ENCODE data around the gene MMRN1.

Gene MMRN1, protein sequence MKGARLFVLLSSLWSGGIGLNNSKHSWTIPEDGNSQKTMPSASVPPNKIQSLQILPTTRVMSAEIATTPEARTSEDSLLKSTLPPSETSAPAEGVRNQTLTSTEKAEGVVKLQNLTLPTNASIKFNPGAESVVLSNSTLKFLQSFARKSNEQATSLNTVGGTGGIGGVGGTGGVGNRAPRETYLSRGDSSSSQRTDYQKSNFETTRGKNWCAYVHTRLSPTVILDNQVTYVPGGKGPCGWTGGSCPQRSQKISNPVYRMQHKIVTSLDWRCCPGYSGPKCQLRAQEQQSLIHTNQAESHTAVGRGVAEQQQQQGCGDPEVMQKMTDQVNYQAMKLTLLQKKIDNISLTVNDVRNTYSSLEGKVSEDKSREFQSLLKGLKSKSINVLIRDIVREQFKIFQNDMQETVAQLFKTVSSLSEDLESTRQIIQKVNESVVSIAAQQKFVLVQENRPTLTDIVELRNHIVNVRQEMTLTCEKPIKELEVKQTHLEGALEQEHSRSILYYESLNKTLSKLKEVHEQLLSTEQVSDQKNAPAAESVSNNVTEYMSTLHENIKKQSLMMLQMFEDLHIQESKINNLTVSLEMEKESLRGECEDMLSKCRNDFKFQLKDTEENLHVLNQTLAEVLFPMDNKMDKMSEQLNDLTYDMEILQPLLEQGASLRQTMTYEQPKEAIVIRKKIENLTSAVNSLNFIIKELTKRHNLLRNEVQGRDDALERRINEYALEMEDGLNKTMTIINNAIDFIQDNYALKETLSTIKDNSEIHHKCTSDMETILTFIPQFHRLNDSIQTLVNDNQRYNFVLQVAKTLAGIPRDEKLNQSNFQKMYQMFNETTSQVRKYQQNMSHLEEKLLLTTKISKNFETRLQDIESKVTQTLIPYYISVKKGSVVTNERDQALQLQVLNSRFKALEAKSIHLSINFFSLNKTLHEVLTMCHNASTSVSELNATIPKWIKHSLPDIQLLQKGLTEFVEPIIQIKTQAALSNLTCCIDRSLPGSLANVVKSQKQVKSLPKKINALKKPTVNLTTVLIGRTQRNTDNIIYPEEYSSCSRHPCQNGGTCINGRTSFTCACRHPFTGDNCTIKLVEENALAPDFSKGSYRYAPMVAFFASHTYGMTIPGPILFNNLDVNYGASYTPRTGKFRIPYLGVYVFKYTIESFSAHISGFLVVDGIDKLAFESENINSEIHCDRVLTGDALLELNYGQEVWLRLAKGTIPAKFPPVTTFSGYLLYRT

GRCh38 chr4:89894649-89895550 is at the start of gene MMRN1:
Gene MMRN1 (plus strand): TSS chr4:89894854. CDS start chr4:89894972, 118 bp downstream.
- FAIRE-seq (no peak), DNase-seq (ENCODE audit: insufficient read length, low spot score) (no peak)
- TF ChIP-seq, protein P1, sequence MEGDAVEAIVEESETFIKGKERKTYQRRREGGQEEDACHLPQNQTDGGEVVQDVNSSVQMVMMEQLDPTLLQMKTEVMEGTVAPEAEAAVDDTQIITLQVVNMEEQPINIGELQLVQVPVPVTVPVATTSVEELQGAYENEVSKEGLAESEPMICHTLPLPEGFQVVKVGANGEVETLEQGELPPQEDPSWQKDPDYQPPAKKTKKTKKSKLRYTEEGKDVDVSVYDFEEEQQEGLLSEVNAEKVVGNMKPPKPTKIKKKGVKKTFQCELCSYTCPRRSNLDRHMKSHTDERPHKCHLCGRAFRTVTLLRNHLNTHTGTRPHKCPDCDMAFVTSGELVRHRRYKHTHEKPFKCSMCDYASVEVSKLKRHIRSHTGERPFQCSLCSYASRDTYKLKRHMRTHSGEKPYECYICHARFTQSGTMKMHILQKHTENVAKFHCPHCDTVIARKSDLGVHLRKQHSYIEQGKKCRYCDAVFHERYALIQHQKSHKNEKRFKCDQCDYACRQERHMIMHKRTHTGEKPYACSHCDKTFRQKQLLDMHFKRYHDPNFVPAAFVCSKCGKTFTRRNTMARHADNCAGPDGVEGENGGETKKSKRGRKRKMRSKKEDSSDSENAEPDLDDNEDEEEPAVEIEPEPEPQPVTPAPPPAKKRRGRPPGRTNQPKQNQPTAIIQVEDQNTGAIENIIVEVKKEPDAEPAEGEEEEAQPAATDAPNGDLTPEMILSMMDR (IDR thresholded peaks at IDR 0.05; ENCODE audit: insufficient read depth, missing control alignments), result no peak

DNA sequence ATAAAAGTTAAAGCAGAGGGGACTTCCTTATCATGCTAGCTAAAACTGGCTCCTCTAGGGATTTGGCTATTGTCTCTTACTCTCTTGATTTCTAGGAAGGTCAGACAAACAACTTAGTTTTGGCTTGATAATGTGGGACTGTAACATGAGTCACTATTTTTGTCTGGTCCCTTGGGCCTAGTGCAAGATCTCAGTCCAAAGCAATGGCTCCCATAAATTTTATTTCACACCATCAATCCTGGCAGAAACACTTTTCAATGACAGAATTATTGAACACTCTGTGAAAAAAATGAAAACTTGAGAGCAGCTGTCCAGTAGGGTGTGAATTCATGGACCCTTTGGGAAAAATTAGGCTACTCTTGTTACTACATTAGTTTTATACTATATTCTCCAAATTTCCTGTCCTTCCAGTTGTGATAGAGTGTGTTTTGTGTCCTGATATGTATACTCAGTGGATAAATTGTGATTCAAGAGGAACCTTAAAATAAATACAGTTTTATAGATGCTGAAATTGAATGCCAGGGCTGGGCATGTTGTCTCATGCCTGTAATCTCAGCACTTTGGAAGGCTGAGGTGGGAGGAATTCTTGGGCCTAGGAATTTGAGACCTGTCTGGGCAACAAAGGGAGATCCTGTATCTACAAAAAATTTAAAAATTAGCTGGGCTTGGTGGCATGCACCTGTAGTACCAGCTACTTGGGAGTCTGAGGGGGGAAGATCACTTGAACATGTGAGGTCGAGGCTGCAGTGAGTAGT is 46.9 kb upstream of the MMRN1 start:
- TF ChIP-seq, protein P1 (IDR thresholded peaks at IDR 0.05; ENCODE audit: insufficient read depth, missing control alignments), result no peak
- DNase-seq (ENCODE audit: insufficient read length, low spot score) (no peak), FAIRE-seq (no peak)

- DNase-seq (ENCODE audit: insufficient read length, low spot score), result no peak
- TF ChIP-seq, protein P1 (IDR thresholded peaks at IDR 0.05; ENCODE audit: insufficient read depth, missing control alignments), result no peak
- no peak for FAIRE-seq
Measured at GRCh38 chr4:89855236-89855635, 39.4 kb upstream of the MMRN1 start.

DNA sequence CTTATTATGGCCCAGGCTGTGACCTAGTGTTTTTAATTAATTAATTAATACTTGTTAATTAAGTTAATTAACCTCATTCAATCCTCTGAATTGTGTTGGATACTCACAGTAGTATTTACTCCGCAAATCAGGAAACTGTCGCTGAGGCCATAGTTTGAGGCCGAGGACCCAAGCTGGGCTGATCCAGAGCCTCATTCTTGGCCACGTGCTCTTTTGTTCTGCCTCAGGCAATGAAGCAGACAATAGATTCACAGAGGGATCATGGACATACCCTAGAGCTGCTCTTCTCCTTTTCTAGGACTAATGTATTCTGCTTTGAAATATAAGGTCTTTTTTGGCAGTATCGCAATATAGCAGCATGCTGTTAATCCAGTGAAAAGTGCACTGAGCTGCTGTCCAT is 33.7 kb upstream of the MMRN1 start:
- FAIRE-seq (no peak), DNase-seq (ENCODE audit: insufficient read length, low spot score) (no peak)
- TF ChIP-seq, protein P1 (IDR thresholded peaks at IDR 0.05; ENCODE audit: insufficient read depth, missing control alignments), result no peak

GRCh38 chr4:89863533-89863932 is 31.1 kb upstream of the MMRN1 start:
- DNase-seq (ENCODE audit: insufficient read length, low spot score) (no peak), FAIRE-seq (no peak)
- TF ChIP-seq, protein P1 (IDR thresholded peaks at IDR 0.05; ENCODE audit: insufficient read depth, missing control alignments), result no peak
